Activated CD4-positive, alpha-beta T cell treated with anti-CD3 and anti-CD28 coated beads, Interleukin-2, amount 50 U/mL, for 1 hour (primary cell): ENCODE results near the gene FOXE1.

Source experiments
- DNase-seq: peaks from one replicate; pipeline ENCODE4 v3.0.0-alpha.2; 2020

The FOXE1 gene

DNA sequence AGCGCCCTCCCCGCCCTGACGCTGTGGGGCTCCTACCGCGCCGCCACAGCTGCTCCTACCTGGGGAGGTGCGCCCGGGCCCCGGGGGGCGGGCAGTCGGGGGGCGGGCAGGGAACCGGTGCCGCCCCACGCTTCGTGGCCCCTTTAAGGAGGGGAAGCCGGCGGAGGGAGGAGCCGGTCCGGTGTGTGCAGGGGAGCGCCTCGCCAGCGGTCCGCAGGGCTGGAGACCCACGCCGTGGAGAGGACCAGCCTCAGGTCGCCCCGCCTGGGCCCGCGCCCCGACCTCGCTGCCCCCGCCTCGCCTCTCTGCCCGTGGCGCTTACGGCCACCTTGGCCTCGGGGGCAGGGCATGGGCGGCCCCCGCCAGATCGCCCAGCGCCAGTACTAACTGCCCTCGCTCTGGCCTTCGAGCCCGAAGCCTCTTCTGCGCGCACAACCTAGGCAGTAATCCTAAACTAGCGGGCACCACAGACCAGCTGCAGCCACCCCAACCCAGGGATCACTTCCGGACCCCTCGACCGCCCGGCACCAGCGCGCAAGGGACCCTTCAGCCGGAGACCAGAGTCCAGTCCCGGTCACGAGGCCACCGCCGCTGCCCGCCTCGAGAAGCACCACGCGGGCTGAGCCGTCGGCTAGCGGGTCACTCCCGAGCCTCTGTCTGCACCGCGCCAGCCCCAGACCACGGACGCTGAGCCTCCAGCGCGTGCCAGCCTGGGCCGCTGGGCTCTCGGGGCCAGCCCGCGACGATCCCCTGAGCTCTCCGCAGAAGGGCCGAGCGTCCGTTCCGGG, at the start of gene FOXE1:
Gene FOXE1 (plus strand): TSS at position 171 of the 788 bp plus-strand sequence. CDS start 689 bp downstream, outside the sequence.
- DNase-seq = no peak

DNA sequence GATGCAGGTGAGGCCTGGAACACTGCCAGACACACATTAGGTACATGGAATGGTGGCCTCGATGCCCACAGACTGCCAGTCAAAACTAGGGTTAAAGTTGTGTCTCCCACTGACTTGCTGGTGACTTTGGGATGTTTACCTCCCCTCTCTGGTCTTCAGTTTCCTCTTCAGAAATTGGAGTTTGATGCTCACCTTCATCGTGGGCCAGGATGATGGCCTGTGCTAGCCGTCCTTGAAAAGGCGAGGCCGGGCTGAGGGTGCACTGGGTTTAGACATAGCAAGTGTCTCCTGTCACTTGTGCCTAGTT, 49.0 kb upstream of the FOXE1 start:
- no peak for DNase-seq

DNA sequence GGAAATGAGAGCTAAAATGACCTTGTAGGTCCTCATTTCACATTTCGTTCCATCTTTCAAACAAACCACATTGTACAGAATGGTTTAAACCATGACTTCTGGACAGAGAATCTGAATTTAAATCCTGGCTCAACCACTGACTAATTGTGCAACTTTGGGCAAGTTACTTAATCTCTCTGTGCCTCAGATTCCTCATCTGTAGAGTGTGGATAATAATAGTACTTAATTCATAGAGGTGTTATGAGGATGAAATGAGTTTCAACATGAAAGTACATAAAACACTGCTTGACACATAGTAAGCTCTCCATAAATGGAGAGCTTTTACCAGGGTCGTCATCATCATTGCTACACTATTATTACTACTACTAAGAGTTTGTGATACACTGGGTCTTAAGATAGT, 46.3 kb upstream of the FOXE1 start:
- no peak for DNase-seq

DNA sequence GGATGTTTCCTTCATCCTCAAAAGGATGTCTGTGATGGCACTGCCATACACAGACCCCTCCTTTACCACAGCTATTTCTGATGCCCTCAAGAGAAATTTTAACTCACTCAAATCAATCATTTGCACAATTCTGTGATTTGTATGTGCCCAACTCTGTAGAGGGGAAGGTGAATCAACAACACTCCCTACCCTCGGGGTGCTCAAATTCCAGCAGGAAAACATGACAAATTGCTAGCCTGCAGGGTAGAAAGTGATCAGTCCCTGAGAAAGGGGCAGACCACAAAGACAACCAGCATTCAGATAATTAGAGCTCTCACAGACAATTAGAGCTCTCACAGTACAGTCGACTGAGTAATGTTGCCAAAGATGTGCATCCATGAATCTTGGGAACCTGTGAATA, 45.3 kb upstream of the FOXE1 start:
- DNase-seq = no peak

DNA sequence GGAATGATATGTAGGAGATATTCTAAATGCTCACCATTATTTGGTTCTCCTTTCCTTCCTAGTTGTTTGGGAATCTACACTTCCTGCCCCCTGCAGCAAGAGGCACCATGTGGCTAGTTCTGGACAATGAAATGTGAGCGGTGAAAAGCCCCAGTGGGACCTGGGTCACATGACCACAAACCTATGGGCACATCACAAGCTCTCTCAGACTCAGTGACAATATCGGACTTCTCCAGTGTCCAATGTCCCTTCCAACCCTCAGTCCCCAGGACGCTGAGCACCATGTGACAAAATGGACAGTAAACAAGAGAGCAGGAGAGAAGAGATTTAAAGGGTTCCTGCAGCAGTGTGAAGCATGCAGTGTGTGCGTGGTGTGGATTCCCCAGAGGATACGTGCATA, 44.6 kb upstream of the FOXE1 start:
- DNase-seq = no peak

DNA sequence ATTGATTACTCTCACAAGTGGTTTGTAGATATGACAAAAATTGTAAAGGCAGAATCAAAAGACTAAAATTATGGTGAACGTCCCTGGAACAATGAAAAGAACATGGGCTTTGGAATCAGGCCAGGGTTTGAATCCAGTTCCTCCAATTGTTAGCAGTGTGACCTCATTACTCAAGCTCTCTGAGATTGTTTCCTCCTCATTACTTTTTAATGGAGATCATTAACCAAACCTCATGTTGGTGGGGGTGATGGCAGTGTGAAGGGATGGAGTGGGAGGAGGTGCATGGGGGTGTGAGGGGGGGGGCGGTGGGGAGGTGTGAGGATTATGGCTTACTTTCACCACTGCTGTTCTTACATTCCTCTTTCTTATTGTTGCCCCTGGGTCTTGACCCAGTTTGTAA, 44.1 kb upstream of the FOXE1 start:
- DNase-seq = no peak

DNA sequence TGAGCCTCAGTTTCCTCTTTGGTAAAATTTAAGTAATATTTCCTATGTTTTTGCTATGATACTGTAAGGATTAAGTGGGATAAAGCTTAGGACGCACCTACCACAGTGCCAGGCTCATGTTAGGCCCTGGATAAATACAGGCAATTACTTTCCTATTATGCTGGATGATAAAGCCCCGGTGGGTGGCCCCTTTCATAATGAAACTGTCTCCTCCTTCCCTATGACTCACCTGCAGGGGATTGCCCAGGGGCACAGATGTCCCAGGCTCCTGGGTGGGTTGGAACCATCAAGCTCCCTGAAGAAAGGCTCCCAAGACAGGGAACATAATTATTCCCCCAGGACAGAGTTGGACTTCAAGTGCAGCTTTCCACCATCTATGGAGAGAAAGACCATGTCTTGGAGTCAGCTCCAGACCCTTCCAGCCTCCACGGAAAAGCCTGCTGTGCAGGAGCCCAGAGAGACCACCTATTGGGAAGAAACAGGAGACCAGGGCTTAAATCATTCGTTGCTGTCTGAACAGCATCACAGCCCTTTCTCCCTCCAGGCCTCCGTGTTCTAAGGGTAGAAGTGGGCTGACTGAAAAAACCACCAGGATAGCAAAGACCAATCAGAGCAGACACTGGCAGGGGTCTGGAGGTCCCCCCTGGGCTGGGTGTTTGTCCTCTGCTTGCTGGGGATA, 43.2 kb upstream of the FOXE1 start:
- DNase-seq = no peak

DNA sequence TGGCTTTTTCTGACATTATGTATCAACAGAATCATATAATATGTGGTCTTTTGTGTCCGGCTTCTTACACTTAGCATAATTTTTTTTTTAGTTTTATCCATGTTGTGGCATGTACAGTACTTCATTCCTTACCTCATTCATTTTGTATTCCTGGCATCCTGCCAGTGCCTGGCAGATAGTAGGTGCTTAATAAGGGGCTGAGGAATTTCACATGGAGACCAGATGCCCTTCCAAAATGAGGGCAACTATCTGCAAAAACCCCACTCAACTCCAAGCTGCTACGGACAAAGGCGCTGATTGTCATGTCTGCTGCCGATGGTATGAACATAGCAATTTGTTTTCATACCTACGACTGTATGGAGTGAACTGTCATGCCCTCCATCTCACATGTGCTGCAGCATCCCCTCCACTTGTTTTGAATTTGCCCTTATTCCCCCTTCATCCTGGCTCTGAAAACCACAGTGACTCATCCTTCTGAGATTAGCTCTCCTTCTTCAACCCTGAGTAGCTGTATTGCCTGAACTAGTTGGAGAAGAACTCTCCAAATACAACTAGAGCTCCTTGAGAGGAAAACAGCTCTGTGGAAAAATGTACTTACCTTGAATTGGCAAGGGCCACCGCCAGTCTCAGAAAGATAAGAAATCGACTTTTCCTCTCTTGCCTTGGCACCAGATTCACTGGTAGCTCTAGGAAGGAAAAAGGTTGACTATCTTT, 41.3 kb upstream of the FOXE1 start:
- no peak for DNase-seq

DNA sequence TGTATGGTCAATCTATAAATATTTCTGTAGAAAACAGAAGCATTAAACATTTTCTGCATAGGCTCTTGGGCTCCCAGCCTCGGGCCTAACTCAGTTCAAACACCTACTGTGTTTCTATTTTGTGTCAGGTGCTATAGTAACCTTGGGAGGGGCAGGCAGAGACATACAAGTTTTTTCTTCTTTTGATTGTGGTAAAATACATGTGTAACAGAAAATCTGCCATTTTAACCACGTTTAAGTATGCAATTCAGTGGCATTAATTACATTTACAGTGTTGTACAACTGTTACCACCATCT, 40.8 kb upstream of the FOXE1 start:
- no peak for DNase-seq

DNA sequence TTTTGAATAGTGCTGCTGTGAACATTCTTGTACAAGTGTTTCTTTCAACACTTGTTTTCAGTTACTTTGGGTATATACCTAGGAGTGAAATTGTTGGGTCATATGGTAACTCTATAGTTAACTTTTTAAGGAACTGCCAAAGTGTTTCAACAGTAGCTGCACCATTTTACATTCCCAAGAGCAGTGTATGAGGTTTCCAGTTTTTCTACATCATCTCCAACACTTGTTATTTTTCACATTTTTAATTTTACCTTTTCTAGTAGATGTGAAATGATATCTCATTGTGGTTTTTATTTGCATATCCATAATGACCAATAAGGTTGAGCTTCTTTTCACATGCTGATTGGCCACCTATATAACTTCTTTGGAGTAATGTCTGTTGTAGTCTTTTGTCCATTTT, 40.0 kb upstream of the FOXE1 start:
- DNase-seq = no peak

DNA sequence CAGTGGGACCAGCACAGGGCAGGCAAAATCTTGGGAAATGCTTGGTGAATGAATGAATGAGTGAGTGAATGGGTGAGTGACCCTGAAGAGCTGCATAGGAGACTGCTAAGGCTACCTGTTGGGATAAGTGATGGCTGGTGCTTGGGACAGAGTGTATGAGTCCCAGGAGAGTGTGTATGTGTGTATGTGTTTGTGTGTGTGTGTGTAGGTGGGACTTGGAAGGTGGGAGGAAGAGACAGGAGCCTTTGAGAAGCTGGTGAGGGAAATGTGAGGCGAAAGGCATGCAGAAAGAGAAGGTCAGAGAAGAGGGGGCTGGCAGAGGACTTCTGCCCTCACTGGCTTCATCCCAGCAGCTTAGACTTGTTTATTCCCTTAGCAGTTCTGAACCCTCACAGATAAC, 33.3 kb upstream of the FOXE1 start:
- no peak for DNase-seq

DNA sequence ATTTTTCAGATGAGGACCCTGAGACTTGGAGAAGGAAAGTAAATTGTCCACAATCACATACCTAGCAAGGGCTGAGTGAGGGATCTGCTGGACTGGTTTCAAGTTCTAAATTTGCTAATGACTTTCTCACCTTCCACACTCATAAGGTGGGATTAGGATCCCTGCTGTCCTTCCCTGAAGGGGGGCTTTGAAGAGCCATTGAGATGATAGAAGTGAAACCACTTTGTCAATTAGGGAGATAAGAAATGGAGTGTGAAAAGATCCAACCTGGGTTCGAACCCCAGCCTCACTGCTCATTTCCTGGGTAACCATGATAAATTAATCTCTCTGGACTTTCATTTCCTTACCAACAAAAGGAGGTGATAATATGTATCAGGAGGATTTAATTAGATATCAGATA, 32.7 kb upstream of the FOXE1 start:
- DNase-seq = no peak

DNA sequence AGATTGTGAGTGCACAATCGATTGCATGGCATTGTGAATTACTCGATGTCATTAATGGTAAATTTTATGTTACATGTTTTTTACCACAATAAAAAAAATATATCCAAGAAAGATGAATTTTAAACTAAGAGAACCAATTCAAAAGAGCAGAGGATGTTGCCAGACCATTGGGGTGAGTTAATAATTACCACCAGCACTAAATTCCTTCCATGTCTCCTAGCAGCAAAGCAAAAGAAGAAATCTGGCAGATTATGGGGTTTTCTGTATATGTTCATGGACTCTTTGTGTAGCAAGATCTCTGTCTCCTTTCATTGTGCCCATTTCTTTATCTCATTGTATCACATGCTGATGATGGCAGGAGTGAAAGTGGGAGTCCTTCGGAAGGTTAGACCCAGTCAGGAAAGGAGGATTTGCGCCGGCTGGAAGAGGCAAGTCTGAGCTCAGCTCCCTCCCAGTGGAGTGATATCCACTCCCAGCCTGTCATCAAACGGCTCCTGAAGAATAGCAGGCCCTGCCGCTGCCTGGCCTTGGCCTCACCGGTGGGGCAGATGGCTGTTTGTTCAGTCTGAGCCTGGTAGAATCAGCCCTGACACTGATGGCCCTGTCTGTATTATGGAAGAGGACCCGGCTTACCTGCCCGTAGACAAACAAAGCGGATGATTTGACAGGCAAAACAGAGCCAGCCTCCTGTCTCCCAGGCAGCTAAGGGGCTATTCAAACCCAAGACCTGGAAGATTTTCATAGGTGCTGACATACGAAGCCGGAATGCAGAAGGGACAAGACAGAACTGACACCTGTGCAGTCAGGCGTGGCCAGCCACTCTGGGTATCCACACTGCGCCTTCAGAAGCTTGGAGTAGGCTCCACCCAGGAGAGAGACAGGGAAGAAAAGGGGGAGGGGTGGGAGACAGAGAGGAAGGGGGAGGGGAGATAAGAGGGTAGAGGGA, 21.9 kb upstream of the FOXE1 start:
- no peak for DNase-seq

DNA sequence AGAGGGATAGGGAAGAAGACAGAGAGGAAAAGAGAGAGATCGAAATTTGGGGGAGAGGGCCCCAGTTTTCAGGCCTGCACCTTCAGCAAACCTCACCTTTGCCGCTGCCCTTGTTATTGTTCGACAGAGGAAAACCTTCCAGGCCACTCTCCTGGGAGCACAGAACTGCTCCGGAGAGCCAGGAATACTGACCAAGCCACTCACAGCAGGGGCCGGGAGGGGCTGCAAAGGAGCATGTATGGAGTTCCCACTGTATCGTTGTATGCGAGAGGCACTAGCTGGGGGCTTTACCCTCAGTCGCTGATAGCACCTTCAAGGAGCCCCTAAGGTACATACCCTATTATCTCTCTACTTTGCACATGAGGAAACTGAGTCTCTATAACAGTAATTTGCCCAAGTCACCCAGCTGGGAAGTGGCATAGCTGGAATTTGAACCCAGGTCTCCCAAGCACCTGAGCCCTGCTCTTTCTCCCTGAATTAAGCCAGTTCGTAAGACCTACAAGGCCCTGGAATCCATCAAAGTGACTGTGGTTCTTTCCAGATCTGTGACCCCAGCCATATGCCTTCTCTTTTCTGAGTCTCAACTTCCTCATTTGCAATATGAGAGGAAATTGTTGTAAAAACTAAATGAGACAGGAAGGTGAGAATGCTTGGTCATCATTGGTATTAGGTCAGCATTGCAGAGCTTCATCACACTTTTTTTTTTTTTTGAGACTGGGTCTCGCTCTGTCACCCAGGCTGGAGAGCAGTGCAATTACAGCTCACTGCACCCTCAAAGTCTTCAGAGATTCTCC, 21.0 kb upstream of the FOXE1 start:
- DNase-seq = no peak

DNA sequence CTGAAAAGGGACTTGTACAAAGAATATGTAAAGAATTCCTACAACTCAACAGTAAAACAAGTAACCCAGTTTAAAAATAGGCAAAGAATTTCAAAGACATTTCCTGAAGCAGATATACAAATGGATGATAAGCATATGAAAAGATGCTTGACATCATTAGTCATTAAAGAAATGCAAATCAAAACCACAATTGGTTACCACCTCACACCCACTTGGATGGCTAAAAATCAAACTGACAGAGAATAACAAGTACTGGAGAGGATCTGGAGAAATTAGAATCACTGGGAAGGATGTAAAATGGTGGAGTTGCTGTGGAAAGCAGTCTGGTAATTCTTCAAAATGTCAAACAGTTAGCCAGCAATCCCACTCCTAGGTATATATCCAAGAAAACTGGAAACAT, 12.5 kb upstream of the FOXE1 start:
- DNase-seq = no peak

DNA sequence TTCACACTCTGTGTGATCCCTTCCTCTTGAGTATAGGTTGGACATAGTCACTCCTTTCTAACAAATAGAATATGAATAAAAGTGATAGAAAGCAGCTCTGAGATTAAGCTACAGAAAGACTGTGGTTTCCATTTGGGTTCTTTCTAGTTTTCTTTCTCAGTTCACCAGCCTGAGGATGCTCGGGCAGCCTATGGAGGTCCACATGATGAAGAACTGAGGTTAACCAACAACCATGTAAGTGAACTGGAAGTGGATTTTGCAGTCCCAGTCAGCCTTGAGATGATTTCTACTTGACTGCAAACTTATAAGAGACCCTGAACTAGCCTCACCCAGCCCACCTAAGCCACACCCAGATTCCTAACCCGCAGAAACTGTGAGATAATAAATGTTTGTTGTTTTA, 10.1 kb upstream of the FOXE1 start:
- DNase-seq = no peak

DNA sequence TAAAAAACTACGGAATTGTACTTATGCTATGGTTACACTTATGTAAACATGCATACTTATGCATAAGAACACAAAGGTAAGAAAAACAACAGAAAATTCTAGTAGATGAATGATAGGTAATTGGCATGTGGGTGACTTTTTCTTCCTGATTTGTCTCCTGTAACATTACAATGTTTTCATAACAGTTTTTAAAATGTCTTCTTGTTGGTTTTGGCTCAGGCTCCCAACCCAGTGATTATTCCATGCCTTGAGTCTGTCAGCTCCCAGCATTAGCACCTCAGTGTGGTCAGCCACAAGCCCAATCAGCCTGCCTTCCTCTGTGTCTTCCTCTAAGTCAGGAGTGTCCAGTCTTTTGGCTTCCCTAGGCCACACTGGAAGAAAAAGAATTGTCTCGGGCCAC, 7.9 kb upstream of the FOXE1 start:
- DNase-seq = no peak

DNA sequence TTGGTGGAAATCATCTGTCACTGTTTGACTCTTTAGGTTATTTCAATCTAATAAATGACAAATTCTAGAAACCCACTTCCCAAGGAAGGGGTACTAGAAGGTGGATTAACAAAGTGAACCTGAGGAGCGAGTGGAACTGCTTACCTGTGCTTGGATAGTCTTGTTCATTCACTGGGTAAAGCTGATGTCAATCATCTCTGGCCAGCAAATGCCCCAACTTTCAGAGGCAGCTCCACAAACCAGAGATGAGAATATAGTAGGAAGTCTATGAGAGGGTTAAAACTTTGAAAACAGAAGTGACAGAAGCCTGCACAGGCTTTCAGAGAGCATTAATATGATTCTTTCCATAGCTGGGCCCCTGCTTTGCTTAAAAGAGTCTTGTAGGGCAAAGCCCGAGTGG, 7.3 kb upstream of the FOXE1 start:
- DNase-seq = no peak

DNA sequence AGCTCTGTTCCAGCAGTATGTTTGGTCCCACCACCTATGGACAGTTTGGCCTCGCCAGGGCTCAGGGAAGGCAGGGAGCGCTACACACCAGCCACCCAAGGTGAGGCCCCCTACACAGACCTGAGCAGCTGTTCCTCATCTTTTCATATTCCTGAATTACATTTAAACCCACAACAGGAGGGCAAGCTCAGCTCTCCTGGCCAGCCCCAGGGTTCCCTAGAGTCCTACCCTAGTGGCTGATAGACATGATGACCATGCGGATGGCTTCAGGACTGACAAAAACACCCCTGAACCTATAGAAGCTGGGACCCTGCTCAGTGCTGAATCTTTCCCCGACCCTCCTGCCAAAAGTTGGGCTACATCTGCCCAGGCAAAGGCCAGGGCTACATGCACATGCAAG, 6.7 kb upstream of the FOXE1 start:
- no peak for DNase-seq

DNA sequence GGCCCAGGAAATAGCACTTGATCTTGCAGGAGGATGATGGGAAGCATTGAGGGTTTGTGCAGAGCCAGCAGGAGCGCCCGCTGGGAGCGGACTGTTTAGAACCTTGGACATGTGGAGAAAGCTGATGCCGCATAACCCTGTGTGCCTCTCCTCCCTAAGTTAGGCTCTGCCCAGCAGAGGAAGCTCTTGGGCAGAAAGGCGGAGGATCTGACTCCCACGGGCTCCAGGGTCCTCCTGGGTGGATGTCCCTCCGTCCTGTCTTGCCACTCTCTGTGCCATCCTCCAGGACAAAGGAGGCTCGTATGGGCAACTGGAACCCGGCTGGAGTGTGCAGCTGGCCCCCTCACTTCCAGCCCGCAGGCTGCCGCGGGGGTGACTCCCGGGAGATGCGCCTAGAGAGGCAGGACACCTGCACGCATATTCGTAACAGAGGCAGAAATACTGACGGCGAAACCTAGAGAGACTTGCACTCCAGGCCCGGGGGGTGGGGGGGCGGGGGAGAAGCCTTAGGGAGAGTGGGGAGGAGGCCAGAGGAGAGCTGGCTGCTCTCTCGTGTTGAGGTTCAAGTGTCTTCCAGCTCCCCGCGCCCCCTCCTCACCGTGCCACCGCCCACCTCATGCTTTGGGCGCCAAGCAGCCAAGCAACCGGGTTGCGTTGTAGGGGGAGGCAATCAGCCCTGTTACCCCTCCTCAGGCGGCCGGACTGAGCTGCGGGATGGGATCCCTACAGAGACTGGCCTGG, 5.4 kb upstream of the FOXE1 start:
- no peak for DNase-seq

DNA sequence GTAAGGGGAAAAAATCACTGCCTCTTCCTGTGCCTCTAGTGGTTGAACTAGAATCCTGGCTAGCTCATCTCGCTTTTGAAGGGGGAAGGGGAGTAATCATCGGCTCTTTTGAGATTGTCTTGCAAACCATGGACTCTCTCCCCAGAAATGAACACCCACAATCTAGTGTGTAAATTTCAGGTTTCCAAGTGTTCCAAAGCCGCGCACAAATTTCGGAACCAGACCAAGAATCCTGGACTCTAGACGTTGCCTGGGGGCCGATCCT, 4.9 kb upstream of the FOXE1 start:
- DNase-seq = no peak
